ENCODE measurements around the gene MMAA. TPM values are rescaled to one million over a fixed set of nuclear protein-coding genes. Genes with fewer than 3 reads are reported as not detected.

MMAA gene
- polyA plus RNA-seq, 1 donor from 2014 or later: 7.9 TPM

DNA sequence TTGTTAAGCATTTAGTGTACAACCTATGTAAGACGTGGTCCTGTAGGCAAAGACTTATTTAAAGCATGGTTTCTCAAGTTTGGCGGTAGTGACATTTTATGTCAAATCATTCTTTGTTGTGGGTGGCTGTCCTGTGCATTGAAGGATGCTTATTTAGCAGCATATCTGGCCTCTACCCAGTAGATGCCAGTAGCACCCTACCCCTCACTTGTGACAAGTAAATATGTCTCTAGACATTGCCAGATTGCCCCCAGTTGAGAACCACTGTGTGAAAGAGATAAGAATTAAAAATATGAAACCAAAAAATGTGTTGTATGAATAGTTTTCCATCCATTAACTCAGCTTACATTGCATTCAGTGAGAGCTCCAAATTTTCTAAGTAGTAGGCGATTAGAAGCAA is 25.5 kb downstream of the MMAA start:
- H3K4me3 ChIP-seq (ENCODE audit: low read length): no peak overlapping the region
- no peak overlapping the region for H2AFZ ChIP-seq (ENCODE audit: low read depth, low read length)
- no peaks in the 10 kb centered on the region for H3K9me3 ChIP-seq (ENCODE audit: low read length)
- no peak overlapping the region for H3K9ac ChIP-seq (ENCODE audit: low read length)
- H3K27me3 ChIP-seq (ENCODE audit: insufficient read depth, low read depth, low read length): no peaks in the 10 kb centered on the region
- H3K79me2 ChIP-seq (replicated peaks; ENCODE audit: insufficient read depth, low read length): no peaks in the 10 kb centered on the region
- TF ChIP-seq RAD21 (conservative IDR thresholded peaks at IDR 0.05): no peak
- TF ChIP-seq, protein P1, sequence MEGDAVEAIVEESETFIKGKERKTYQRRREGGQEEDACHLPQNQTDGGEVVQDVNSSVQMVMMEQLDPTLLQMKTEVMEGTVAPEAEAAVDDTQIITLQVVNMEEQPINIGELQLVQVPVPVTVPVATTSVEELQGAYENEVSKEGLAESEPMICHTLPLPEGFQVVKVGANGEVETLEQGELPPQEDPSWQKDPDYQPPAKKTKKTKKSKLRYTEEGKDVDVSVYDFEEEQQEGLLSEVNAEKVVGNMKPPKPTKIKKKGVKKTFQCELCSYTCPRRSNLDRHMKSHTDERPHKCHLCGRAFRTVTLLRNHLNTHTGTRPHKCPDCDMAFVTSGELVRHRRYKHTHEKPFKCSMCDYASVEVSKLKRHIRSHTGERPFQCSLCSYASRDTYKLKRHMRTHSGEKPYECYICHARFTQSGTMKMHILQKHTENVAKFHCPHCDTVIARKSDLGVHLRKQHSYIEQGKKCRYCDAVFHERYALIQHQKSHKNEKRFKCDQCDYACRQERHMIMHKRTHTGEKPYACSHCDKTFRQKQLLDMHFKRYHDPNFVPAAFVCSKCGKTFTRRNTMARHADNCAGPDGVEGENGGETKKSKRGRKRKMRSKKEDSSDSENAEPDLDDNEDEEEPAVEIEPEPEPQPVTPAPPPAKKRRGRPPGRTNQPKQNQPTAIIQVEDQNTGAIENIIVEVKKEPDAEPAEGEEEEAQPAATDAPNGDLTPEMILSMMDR (IDR thresholded peaks at IDR 0.05; ENCODE audit: poor library complexity, severe bottlenecking): no peak
- no peak for TF ChIP-seq EP300 (conservative IDR thresholded peaks at IDR 0.05; ENCODE audit: poor library complexity, severe bottlenecking)
- TF ChIP-seq SMC3 (conservative IDR thresholded peaks at IDR 0.05; ENCODE audit: poor library complexity): no peak
- TF ChIP-seq EZH2 (IDR thresholded peaks at IDR 0.05; ENCODE audit: borderline replicate concordance, insufficient read depth, low read length, poor library complexity, severe bottlenecking): no peak
- TF ChIP-seq TAF1 (IDR thresholded peaks at IDR 0.05; ENCODE audit: low read depth): no peak
- TF ChIP-seq POLR2AphosphoS5 (IDR thresholded peaks at IDR 0.05): no peak
- TF ChIP-seq MXI1 (conservative IDR thresholded peaks at IDR 0.05; ENCODE audit: poor library complexity, severe bottlenecking): no peak
- TF ChIP-seq, protein P2, sequence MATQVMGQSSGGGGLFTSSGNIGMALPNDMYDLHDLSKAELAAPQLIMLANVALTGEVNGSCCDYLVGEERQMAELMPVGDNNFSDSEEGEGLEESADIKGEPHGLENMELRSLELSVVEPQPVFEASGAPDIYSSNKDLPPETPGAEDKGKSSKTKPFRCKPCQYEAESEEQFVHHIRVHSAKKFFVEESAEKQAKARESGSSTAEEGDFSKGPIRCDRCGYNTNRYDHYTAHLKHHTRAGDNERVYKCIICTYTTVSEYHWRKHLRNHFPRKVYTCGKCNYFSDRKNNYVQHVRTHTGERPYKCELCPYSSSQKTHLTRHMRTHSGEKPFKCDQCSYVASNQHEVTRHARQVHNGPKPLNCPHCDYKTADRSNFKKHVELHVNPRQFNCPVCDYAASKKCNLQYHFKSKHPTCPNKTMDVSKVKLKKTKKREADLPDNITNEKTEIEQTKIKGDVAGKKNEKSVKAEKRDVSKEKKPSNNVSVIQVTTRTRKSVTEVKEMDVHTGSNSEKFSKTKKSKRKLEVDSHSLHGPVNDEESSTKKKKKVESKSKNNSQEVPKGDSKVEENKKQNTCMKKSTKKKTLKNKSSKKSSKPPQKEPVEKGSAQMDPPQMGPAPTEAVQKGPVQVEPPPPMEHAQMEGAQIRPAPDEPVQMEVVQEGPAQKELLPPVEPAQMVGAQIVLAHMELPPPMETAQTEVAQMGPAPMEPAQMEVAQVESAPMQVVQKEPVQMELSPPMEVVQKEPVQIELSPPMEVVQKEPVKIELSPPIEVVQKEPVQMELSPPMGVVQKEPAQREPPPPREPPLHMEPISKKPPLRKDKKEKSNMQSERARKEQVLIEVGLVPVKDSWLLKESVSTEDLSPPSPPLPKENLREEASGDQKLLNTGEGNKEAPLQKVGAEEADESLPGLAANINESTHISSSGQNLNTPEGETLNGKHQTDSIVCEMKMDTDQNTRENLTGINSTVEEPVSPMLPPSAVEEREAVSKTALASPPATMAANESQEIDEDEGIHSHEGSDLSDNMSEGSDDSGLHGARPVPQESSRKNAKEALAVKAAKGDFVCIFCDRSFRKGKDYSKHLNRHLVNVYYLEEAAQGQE (IDR thresholded peaks at IDR 0.05; ENCODE audit: borderline replicate concordance): no peak
- peaks cover 6% of the 10 kb centered on the region for H3K36me3 ChIP-seq (ENCODE audit: insufficient read depth, low read length)
- H4K20me1 ChIP-seq (ENCODE audit: insufficient read depth): no peaks in the 10 kb centered on the region
- no peak overlapping the region for H3K27ac ChIP-seq (ENCODE audit: low read length)
- H3F3A ChIP-seq (ENCODE audit: insufficient read depth, low read length, poor library complexity, severe bottlenecking): no peaks in the 10 kb centered on the region
- no peaks in the 10 kb centered on the region for H3K9me2 ChIP-seq (ENCODE audit: insufficient read depth, low read length)
- H3K4me2 ChIP-seq (ENCODE audit: low read length): no peak overlapping the region

DNA sequence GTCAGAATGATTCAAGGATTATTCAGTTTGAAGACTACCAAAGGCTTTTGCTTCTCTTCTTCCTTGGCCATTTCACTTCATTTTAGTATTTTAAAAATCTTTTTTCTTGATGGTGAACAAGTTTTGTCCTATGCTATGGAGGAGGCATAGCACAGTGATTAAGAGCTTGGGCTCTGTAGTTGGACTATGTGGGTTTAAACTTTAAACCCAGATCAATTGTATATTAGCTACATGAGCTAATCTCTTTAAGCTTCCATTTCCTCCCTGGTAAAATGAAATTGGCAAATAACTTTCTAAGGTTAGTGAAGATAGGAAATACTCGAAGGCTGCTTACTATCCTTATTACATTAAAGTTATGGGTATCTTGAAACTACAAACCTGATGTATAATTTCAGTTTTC is 37.0 kb downstream of the MMAA start:
- no peak overlapping the region for H3K4me3 ChIP-seq (ENCODE audit: low read length)
- no peaks in the 10 kb centered on the region for H3K36me3 ChIP-seq (ENCODE audit: insufficient read depth, low read length)
- H3K4me2 ChIP-seq (ENCODE audit: low read length): no peak overlapping the region
- H3K9me2 ChIP-seq (ENCODE audit: insufficient read depth, low read length): no peaks in the 10 kb centered on the region
- TF ChIP-seq, protein P2 (IDR thresholded peaks at IDR 0.05; ENCODE audit: borderline replicate concordance): no peak
- TF ChIP-seq TAF1 (IDR thresholded peaks at IDR 0.05; ENCODE audit: low read depth): no peak
- TF ChIP-seq, protein P1 (IDR thresholded peaks at IDR 0.05; ENCODE audit: poor library complexity, severe bottlenecking): no peak
- TF ChIP-seq MXI1 (conservative IDR thresholded peaks at IDR 0.05; ENCODE audit: poor library complexity, severe bottlenecking): no peak
- no peak for TF ChIP-seq POLR2AphosphoS5 (IDR thresholded peaks at IDR 0.05)
- TF ChIP-seq RAD21 (conservative IDR thresholded peaks at IDR 0.05): no peak
- no peak for TF ChIP-seq EP300 (conservative IDR thresholded peaks at IDR 0.05; ENCODE audit: poor library complexity, severe bottlenecking)
- TF ChIP-seq EZH2 (IDR thresholded peaks at IDR 0.05; ENCODE audit: borderline replicate concordance, insufficient read depth, low read length, poor library complexity, severe bottlenecking): no peak
- no peak for TF ChIP-seq SMC3 (conservative IDR thresholded peaks at IDR 0.05; ENCODE audit: poor library complexity)
- H3K27ac ChIP-seq (ENCODE audit: low read length): no peak overlapping the region
- no peaks in the 10 kb centered on the region for H3F3A ChIP-seq (ENCODE audit: insufficient read depth, low read length, poor library complexity, severe bottlenecking)
- no peak overlapping the region for H3K9ac ChIP-seq (ENCODE audit: low read length)
- no peaks in the 10 kb centered on the region for H3K9me3 ChIP-seq (ENCODE audit: low read length)
- no peaks in the 10 kb centered on the region for H3K27me3 ChIP-seq (ENCODE audit: insufficient read depth, low read depth, low read length)
- no peaks in the 10 kb centered on the region for H4K20me1 ChIP-seq (ENCODE audit: insufficient read depth)
- H2AFZ ChIP-seq (ENCODE audit: low read depth, low read length): no peak overlapping the region
- H3K79me2 ChIP-seq (replicated peaks; ENCODE audit: insufficient read depth, low read length): no peaks in the 10 kb centered on the region

Data from neural cell (in vitro differentiated cells).